DOHH2 (cell line): ENCODE data around the gene CD247.

Source experiments
- H3F3A ChIP-seq: fragments of 200-600 bp; sonication (generic), shearing (Covaris generic); 2 replicates; pipeline ENCODE4 v1.6.0; 2016; ENCODE audit warnings: antibody characterized with exemption, mild to moderate bottlenecking; ENCODE audit not compliant: control insufficient read depth, insufficient read depth
- H3K27ac ChIP-seq: fragments of 200-600 bp; sonication (generic); 2 replicates; pipeline ENCODE4 v1.5.1; 2014; ENCODE audit warnings: low read depth, mild to moderate bottlenecking, low read length, moderate library complexity
- H3K27me3 ChIP-seq: fragments of 200-600 bp; sonication (generic); 2 replicates; pipeline ENCODE4 v1.6.1; 2014; ENCODE audit warnings: mild to moderate bottlenecking, low read length, mixed read lengths; ENCODE audit not compliant: control insufficient read depth
- H3K36me3 ChIP-seq: fragments of 200-600 bp; sonication (generic); 2 replicates; pipeline ENCODE4 v1.6.1; 2014; ENCODE audit warnings: mild to moderate bottlenecking, low read length, moderate library complexity, mixed read lengths; ENCODE audit not compliant: control insufficient read depth
- H3K4me1 ChIP-seq: fragments of 200-600 bp; sonication (generic); 2 replicates; pipeline ENCODE4 v1.6.1; 2014; ENCODE audit warnings: mild to moderate bottlenecking, low read length, mixed read lengths; ENCODE audit not compliant: control insufficient read depth
- H3K4me2 ChIP-seq: fragments of 200-600 bp; sonication (generic); 2 replicates; pipeline ENCODE4 v1.6.0; 2014; ENCODE audit warnings: mild to moderate bottlenecking, low read length, moderate library complexity
- H3K4me3 ChIP-seq: fragments of 200-600 bp; sonication (generic); 2 replicates; pipeline ENCODE4 v1.5.1; 2014; ENCODE audit warnings: mild to moderate bottlenecking, low read length, mixed read lengths
- H3K79me2 ChIP-seq: fragments of 200-600 bp; sonication (generic); 2 replicates; pipeline ENCODE4 v1.6.1; 2014; ENCODE audit warnings: mild to moderate bottlenecking, low read length, mixed read lengths; ENCODE audit not compliant: control insufficient read depth
- H3K9me2 ChIP-seq: fragments of 200-600 bp; sonication (generic); replicated peaks from 2 replicates; pipeline ENCODE4 v1.6.1; 2014; ENCODE audit warnings: mild to moderate bottlenecking, low read length, mixed read lengths; ENCODE audit not compliant: control insufficient read depth
- H3K9me3 ChIP-seq: fragments of 200-600 bp; sonication (generic); 2 replicates; pipeline ENCODE4 v1.6.1; 2014; ENCODE audit warnings: antibody characterized with exemption, low read length, mixed read lengths; ENCODE audit not compliant: control insufficient read depth, insufficient read depth
- H4K20me1 ChIP-seq: fragments of 200-600 bp; sonication (generic); 2 replicates; pipeline ENCODE4 v1.6.0; 2014; ENCODE audit warnings: low read depth, mild to moderate bottlenecking, antibody characterized with exemption, low read length, moderate library complexity; ENCODE audit not compliant: control insufficient read depth, insufficient read depth
- EZH2phosphoT487 ChIP-seq: fragments of 200-600 bp; sonication (generic); IDR thresholded peaks from 2 replicates; pipeline ENCODE4 v1.6.1; 2017; ENCODE audit warnings: borderline replicate concordance, mild to moderate bottlenecking, antibody characterized with exemption, low read length, moderate library complexity, mixed read lengths
- TF ChIP-seq, protein P1 (sequence below): fragments of 200-600 bp; sonication (generic); IDR thresholded peaks from one replicate; pipeline ENCODE4 v1.5.1; 2014; ENCODE audit warnings: antibody characterized with exemption, mild to moderate bottlenecking, low read depth, low read length; ENCODE audit not compliant: poor library complexity, severe bottlenecking

CD247 gene

DNA sequence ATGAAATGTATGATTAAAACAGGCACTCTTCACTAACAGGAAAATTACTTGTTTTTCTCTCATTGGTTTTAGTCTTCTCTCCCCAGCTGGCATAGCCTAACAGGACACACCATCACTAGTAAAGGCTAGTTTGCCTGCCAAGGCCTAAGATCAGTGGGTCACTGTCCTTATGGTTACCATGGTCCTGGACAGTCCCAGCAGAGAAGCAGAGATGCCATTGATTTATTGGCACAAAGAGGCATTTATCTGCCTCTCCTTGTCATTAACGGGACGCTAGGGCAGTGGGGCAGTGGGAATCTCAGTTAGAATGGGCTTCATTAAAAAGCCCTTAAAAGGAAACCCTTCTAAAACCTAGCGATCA is 13.9 kb downstream of the CD247 start:
- H3K4me2 ChIP-seq: no peak overlapping the region
- no peaks in the 10 kb centered on the region for H4K20me1 ChIP-seq
- H3K4me1 ChIP-seq: peaks cover 33% of the 10 kb centered on the region
- no peaks in the 10 kb centered on the region for H3K27me3 ChIP-seq
- TF ChIP-seq EZH2phosphoT487: no peak
- TF ChIP-seq, protein P1, sequence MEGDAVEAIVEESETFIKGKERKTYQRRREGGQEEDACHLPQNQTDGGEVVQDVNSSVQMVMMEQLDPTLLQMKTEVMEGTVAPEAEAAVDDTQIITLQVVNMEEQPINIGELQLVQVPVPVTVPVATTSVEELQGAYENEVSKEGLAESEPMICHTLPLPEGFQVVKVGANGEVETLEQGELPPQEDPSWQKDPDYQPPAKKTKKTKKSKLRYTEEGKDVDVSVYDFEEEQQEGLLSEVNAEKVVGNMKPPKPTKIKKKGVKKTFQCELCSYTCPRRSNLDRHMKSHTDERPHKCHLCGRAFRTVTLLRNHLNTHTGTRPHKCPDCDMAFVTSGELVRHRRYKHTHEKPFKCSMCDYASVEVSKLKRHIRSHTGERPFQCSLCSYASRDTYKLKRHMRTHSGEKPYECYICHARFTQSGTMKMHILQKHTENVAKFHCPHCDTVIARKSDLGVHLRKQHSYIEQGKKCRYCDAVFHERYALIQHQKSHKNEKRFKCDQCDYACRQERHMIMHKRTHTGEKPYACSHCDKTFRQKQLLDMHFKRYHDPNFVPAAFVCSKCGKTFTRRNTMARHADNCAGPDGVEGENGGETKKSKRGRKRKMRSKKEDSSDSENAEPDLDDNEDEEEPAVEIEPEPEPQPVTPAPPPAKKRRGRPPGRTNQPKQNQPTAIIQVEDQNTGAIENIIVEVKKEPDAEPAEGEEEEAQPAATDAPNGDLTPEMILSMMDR: no peak
- H3K9me2 ChIP-seq: no peaks in the 10 kb centered on the region
- H3K79me2 ChIP-seq: no peaks in the 10 kb centered on the region
- H3K27ac ChIP-seq: no peak overlapping the region
- H3K36me3 ChIP-seq: no peaks in the 10 kb centered on the region
- no peaks in the 10 kb centered on the region for H3K9me3 ChIP-seq
- no peak overlapping the region for H3K4me3 ChIP-seq
- peaks cover 8% of the 10 kb centered on the region for H3F3A ChIP-seq

DNA sequence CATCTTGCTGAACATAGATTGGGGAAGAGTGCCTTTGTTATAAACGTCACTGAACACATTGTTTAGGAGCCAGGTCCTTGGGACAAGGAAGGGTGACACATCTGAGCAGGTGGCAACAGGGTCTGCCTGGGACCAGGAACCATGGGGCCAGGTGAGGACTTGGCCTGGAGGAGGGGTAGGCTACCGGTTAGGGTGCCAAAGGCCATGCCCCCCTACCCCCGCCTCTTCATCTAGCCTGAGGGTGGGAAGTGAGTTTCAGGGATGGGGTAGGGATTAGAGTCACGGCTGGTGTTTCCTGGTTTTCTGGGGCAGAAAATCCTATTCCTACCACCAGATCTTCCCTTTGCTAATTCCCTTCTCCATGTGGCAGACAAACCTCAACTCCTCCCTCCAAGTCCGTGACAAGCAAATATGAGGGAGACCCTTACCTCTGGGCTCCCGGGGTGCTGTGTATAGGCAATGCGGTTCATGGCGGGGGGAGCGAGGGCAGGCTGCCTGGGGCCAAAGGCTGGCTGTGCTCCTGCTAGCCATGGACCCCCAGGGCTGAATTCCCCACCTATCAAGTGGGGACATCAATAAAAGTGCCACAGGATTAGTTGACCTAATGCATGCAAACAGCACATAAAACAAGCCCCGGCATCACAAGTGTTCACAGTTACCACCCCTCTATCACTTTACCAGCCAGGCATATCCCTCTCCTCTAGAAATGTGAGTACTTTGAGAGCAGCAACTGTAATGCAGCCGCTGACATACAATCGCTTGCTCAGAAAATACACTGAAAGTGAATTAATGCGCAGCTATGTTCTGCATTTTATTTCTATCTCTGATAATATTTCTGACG is 14.5 kb downstream of the CD247 start:
- Histone ChIP-seq H3K36me3 (peaks cover 3% of the 10 kb centered on the region), H3K27me3 (no peaks in the 10 kb centered on the region), H3F3A (peaks cover 10% of the 10 kb centered on the region), H3K79me2 (no peaks in the 10 kb centered on the region), H3K4me2 (no peak overlapping the region), H3K9me3 (peaks cover 2% of the 10 kb centered on the region; the same call in 1 of the 2 replicates), H3K27ac (no peak overlapping the region), H3K9me2 (no peaks in the 10 kb centered on the region), H3K4me3 (no peak overlapping the region), H4K20me1 (no peaks in the 10 kb centered on the region), H3K4me1 (peaks cover 39% of the 10 kb centered on the region)
- TF ChIP-seq EZH2phosphoT487: no peak
- TF ChIP-seq, protein P1: no peak

DNA sequence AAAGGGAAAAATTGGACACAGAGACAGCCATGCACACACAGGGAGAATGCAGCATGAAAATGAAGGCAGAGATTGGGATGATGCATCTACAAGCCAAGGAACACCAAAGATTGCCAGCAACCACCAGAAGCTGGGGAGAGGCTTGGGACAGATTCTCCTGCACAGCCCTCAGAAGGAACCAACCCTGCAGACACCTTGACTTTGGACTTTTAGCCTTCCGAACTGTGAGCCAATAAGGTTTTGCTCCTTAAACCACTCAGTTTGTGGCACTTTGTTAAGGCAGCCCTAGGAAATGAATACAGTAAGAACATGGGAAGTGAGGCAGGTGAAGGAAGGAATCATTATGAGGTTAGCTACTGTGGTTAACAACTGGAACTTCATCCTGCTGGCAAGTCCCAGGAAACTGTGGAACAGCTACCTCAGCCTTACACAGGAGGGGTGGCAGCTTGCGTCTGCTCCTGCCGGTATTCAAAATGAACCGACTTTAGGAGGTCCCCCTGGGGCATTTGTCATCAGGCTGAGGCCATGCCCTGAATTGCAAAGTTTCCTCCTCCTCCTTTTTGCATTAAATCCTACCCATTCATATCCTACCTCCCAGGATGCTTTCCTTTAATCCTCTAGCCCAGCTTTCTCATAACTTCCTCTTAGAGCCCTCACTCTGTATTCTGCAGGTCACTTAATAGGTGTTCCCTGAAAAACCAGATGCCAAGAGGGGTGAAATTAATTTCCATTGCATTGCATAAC is 15.4 kb downstream of the CD247 start:
- Histone ChIP-seq H3K27ac (no peak overlapping the region), H3F3A (peaks cover 10% of the 10 kb centered on the region), H3K4me1 (peaks cover 47% of the 10 kb centered on the region), H3K9me2 (no peaks in the 10 kb centered on the region), H3K4me2 (no peak overlapping the region), H4K20me1 (no peaks in the 10 kb centered on the region), H3K27me3 (no peaks in the 10 kb centered on the region), H3K9me3 (peaks cover 4% of the 10 kb centered on the region; the same call in 1 of the 2 replicates), H3K4me3 (no peak overlapping the region), H3K36me3 (peaks cover 7% of the 10 kb centered on the region), H3K79me2 (no peaks in the 10 kb centered on the region)
- TF ChIP-seq, protein P1: no peak
- TF ChIP-seq EZH2phosphoT487: no peak
